Glutamatergic neuron (in vitro differentiated cells): ENCODE data around the gene SLC28A1. TPM values are rescaled to one million over a fixed set of nuclear protein-coding genes. Genes with fewer than 3 reads are reported as not detected.

ENCODE experiments used
- DNase-seq: peaks from one replicate; pipeline ENCODE4 v3.0.0; 2022
- H3K27ac Mint-ChIP-seq: one replicate; pipeline ENCODE4 v1.8.0; 2020; ENCODE audit warnings: mild to moderate bottlenecking, mixed read lengths, inconsistent platforms; ENCODE audit not compliant: unreplicated experiment
- H3K27me3 Mint-ChIP-seq: one replicate; pipeline ENCODE4 v1.8.0; 2020; ENCODE audit warnings: mild to moderate bottlenecking, moderate library complexity, mixed read lengths, inconsistent platforms; ENCODE audit not compliant: unreplicated experiment
- H3K36me3 Mint-ChIP-seq: one replicate; pipeline ENCODE4 v1.8.0; 2020; ENCODE audit warnings: mild to moderate bottlenecking, mixed read lengths, inconsistent platforms; ENCODE audit not compliant: unreplicated experiment
- H3K4me1 Mint-ChIP-seq: one replicate; pipeline ENCODE4 v1.8.0; 2020; ENCODE audit warnings: mild to moderate bottlenecking, low read depth, mixed read lengths, inconsistent platforms; ENCODE audit not compliant: unreplicated experiment
- H3K4me3 Mint-ChIP-seq: one replicate; pipeline ENCODE4 v1.8.0; 2020; ENCODE audit warnings: mild to moderate bottlenecking, mixed read lengths, inconsistent platforms; ENCODE audit not compliant: unreplicated experiment
- H3K9me3 Mint-ChIP-seq: one replicate; pipeline ENCODE4 v1.8.0; 2020; ENCODE audit warnings: mild to moderate bottlenecking, moderate library complexity, mixed read lengths, inconsistent platforms; ENCODE audit not compliant: unreplicated experiment
- total RNA-seq: library from RNA; stranded (reverse); fragmentation: NEBNext Ultra II Directional; extraction: Animal tissue kit (Norgen Biotek cat#: 25700); gene quantifications from one replicate; pipeline ENCODE4 v1.2.1, GENCODE V29; 2021; ENCODE audit not compliant: unreplicated experiment
- TF ChIP-seq, protein P1 (sequence below): fragments of 200-600 bp; sonication (generic); IDR thresholded peaks from one replicate; pipeline ENCODE4 v1.5.0; 2021; ENCODE audit not compliant: partially characterized antibody, unreplicated experiment

SLC28A1 gene
- total RNA-seq, 1 donor from 2014 or later = 0.25 TPM

DNA sequence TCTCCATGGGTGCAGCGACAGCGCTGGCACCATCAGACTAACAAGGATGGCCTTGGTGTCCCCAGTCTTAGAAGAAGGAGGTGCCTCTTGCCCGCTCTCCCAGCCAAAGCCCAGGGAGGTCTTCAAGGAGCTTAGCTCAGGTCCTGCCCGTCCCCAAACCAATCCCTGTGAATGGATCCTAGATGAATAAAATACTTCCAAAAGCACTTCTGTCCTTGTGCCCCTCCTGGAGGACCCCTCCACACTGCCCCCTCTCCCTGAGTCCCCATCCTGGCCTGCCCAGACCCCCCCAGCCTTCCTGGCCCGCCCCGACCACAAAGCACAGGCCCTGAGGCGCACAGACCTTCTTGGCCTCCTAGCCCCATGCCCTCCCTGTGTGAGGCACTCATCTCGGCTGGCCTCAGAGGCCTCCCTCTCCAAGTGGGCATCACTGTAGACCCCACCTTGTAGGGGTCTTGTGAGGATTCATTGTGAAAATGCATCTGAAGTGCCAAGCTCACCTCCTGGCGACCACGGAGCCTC is 8.4 kb downstream of the SLC28A1 start:
- peaks cover 5% of the 10 kb centered on the region for H3K9me3 Mint-ChIP-seq
- H3K4me3 Mint-ChIP-seq = no peak overlapping the region
- no peak overlapping the region for H3K27ac Mint-ChIP-seq
- H3K36me3 Mint-ChIP-seq = no peaks in the 10 kb centered on the region
- H3K27me3 Mint-ChIP-seq = peaks cover 3% of the 10 kb centered on the region
- TF ChIP-seq, protein P1, sequence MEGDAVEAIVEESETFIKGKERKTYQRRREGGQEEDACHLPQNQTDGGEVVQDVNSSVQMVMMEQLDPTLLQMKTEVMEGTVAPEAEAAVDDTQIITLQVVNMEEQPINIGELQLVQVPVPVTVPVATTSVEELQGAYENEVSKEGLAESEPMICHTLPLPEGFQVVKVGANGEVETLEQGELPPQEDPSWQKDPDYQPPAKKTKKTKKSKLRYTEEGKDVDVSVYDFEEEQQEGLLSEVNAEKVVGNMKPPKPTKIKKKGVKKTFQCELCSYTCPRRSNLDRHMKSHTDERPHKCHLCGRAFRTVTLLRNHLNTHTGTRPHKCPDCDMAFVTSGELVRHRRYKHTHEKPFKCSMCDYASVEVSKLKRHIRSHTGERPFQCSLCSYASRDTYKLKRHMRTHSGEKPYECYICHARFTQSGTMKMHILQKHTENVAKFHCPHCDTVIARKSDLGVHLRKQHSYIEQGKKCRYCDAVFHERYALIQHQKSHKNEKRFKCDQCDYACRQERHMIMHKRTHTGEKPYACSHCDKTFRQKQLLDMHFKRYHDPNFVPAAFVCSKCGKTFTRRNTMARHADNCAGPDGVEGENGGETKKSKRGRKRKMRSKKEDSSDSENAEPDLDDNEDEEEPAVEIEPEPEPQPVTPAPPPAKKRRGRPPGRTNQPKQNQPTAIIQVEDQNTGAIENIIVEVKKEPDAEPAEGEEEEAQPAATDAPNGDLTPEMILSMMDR = no peak
- peaks cover 13% of the 10 kb centered on the region for H3K4me1 Mint-ChIP-seq
- no peak for DNase-seq

DNA sequence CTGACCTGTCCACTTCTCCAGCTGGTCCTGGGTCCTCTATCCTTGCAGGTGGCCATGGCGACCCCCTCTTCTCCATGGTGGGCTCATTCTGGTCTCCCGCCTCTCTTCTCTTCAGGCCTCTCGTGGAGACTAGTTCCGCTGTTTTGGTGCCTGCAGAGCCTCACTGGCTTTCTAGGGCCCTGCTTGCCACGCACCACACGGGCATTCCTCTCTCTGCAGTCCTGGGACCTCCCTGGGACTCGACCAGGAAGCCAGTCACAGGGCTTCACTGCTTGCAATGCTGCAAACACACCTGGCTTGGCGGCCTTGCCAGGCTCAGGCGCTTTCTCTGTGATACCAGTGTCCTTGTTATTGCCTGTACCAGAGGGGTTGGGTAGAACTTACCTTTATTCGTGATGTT is 9.1 kb downstream of the SLC28A1 start:
- Mint-ChIP-seq H3K36me3 (no peaks in the 10 kb centered on the region), H3K9me3 (peaks cover 5% of the 10 kb centered on the region), H3K27ac (no peak overlapping the region), H3K27me3 (peaks cover 2% of the 10 kb centered on the region), H3K4me1 (peaks cover 11% of the 10 kb centered on the region), H3K4me3 (no peak overlapping the region)
- TF ChIP-seq, protein P1 = no peak
- no peak for DNase-seq

DNA sequence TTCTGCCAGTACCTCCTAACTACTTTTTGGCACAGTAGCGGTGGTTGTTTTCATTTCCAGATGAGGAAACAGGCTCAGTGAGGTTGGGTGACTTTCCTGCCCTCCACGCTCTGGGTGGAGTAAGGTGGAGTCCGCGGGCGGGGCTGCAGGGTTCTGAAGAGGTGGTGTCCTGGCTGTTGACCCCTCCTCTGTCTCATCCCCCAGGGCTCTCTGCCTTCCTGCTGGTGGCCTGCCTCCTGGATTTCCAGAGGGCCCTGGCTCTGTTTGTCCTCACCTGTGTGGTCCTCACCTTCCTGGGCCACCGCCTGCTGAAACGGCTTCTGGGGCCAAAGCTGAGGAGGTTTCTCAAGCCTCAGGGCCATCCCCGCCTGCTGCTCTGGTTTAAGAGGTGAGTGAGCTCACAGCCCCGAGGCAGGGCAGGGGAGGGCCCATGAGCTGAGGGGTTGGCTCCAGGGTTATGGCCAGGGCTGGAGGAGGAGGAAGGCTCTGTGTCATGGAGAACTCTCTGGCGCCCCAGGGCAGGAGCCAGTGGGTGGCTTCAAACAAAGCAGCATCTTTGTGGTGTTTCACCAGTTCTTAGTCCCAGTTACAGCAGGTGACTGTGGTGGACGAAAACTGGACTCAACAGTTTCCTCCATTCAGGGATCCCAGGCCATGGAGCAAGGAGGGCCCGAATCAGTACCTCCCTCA is 10.4 kb downstream of the SLC28A1 start:
- Mint-ChIP-seq H3K4me3 (no peak overlapping the region), H3K4me1 (peaks cover 9% of the 10 kb centered on the region), H3K27ac (no peak overlapping the region), H3K36me3 (no peaks in the 10 kb centered on the region), H3K9me3 (peaks cover 1% of the 10 kb centered on the region), H3K27me3 (peaks cover 2% of the 10 kb centered on the region)
- no peak for DNase-seq
- TF ChIP-seq, protein P1 = no peak

DNA sequence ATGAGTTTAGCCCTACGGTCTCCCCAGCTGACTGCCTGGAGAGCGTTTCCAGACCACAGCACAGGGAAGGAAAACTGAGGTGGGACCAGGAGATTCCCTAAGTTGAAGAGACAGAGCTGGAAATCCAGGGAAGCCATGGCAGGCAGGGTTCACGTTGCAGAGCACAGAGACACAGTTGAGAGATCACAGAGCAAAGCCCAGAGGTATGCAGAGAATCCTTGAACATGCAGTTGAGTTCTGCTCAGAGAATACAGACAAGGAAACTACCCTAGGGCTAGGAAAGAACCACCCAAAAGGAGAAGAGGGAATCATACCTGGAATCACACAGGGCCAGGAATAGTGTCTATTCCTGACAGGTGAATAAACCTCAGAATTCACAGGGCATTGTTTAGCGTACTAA is 14.3 kb downstream of the SLC28A1 start:
- TF ChIP-seq, protein P1 = no peak
- Mint-ChIP-seq H3K36me3 (no peaks in the 10 kb centered on the region), H3K4me3 (no peak overlapping the region), H3K4me1 (no peaks in the 10 kb centered on the region), H3K9me3 (no peaks in the 10 kb centered on the region), H3K27ac (no peak overlapping the region), H3K27me3 (no peaks in the 10 kb centered on the region)
- no peak for DNase-seq

DNA sequence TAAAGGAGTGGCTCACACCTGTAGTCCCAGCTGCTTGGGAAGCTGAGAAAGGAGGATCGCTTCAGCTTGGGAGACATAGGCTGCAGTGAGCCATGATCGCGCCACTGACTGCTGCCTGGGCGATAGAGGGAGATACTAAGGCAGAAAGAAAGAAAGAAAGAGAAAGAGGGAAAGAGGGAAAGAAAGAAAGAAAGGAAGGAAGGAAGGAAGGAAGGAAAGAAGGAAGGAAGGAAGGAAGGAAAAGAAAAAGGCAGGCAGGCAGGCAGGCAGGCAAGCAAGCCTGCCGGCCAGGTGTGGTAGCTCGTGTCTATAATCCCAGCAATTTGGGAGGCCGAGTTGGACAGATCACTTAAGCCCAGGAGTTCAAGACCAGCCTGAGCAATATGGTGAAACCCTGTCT is 15.3 kb downstream of the SLC28A1 start:
- DNase-seq = no peak
- H3K27ac Mint-ChIP-seq = no peak overlapping the region
- H3K36me3 Mint-ChIP-seq = no peaks in the 10 kb centered on the region

More for the DNA sequence above, 15.3 kb downstream of the SLC28A1 start:
- TF ChIP-seq, protein P1 = no peak
- Mint-ChIP-seq H3K4me3 (no peak overlapping the region), H3K27me3 (no peaks in the 10 kb centered on the region), H3K4me1 (no peaks in the 10 kb centered on the region), H3K9me3 (no peaks in the 10 kb centered on the region)
